Left lung (tissue), 14 donors: ENCODE data around the gene MTCH2. TPM values are rescaled to one million over a fixed set of nuclear protein-coding genes. Genes with fewer than 3 reads are reported as not detected.
A peak's percentile ranks its signal among the peaks of the same experiment; 100 is the strongest.

ENCODE experiments used
- ATAC-seq: fragments of 200-7000 bp; cut with Tn5 transposase; one replicate; pipeline ENCODE4 v1.9.1; 2020; ENCODE audit warnings: moderate library complexity
- DNase-seq, 4 donors: peaks; one replicate each; pipeline ENCODE4 v3.0.0-alpha.2; 2013 to 2020
- H3K27ac ChIP-seq, 2 donors: fragments of 200-600 bp; sonication (generic) in 1 of 2; one replicate each; pipeline versions ENCODE4 v1.5.0 to v1.8.0; 2020 to 2021
- H3K27me3 ChIP-seq, 2 donors: fragments of 200-600 bp; sonication (generic) in 1 of 2; one replicate each; pipeline versions ENCODE4 v1.5.0 to v1.8.0; 2020 to 2021
- H3K36me3 ChIP-seq, 2 donors: fragments of 200-600 bp; sonication (generic) in 1 of 2; one replicate each; pipeline versions ENCODE4 v1.5.0 to v1.8.0; 2020 to 2021
- H3K4me1 ChIP-seq, 2 donors: fragments of 200-600 bp; one replicate each; pipeline ENCODE4 v1.8.0; 2021
- H3K4me3 ChIP-seq, 2 donors: fragments of 200-600 bp; sonication (generic) in 1 of 2; one replicate each; pipeline versions ENCODE4 v1.5.0 to v1.8.0; 2020 to 2021; ENCODE audit warnings: mild to moderate bottlenecking in 1 of 2
- H3K9me3 ChIP-seq, 2 donors: fragments of 200-600 bp; sonication (generic) in 1 of 2; one replicate each; pipeline versions ENCODE4 v1.5.0 to v1.8.0; 2020 to 2021
- CTCF ChIP-seq, 2 donors: fragments of 200-600 bp; sonication (generic) in 1 of 2; IDR thresholded peaks; one replicate each; pipeline versions ENCODE4 v1.5.0 to v1.8.0; 2021; ENCODE audit warnings: antibody characterized with exemption in 2 of 2
- intact Hi-C, 2 donors: fragments of 100-400 bp; cut with DNase I; formaldehyde crosslinking; loops; one replicate each; pipeline versions ENCODE4 v1.11.2 to v1.14.2; 2022
- long read RNA-seq, 12 donors: library from polyadenylated mRNA in 2 of 12; unstranded in 2 of 12; transcript quantifications; one replicate each; pipeline ENCODE4 v2.0.0 and lab custom pipeline, GENCODE V29; 2019 to 2026
- polyA plus RNA-seq, 6 donors: library from polyadenylated mRNA; unstranded; fragments of 120-200 nt; gene quantifications; one replicate each; pipeline ENCODE4 v1.2.1, GENCODE V29; 2013; ENCODE audit not compliant: insufficient read length in 6 of 6
- total RNA-seq, 2 donors: library from RNA; stranded (reverse); fragmentation: NEBNext Ultra II Directional; extraction: Animal tissue kit (Norgen Biotek cat#: 25700); gene quantifications; one replicate each; pipeline ENCODE4 v1.2.1, GENCODE V29; 2021
- donor health status: DM: no; HTN: yes; CAD: no.
- donor health status: DM: no; HTN: no; CAD: no.

MTCH2 gene
- total RNA-seq (100 to 1,000 TPM in 1 of 2 donors, 10 to 100 TPM in 1; 78.4 to 116 TPM), polyA plus RNA-seq (10 to 100 TPM; 53.7 to 70.6 (median 63.5) TPM)
- long read RNA-seq, donor 1, transcript MTCH2-201 (13 exons, 2,587 nt): major isoform, 16 of 26 reads
- long read RNA-seq, donor 1, partial matches to known transcripts: 7 of 26 reads
- long read RNA-seq, donor 1, other reads (novel, unspliced or antisense): 0 of 26 reads
- long read RNA-seq, donor 2, transcript MTCH2-201 (13 exons, 2,587 nt): major isoform, 18 of 25 reads
- long read RNA-seq, donor 2, partial matches to known transcripts: 7 of 25 reads
- long read RNA-seq, donor 2, other reads (novel, unspliced or antisense): 0 of 25 reads
- long read RNA-seq, donor 3, transcript MTCH2-201 (13 exons, 2,587 nt): major isoform, 19 of 39 reads
- long read RNA-seq, donor 3, partial matches to known transcripts: 19 of 39 reads
- long read RNA-seq, donor 3, other reads (novel, unspliced or antisense): 0 of 39 reads
- long read RNA-seq, donor 4, transcript MTCH2-201 (13 exons, 2,587 nt): major isoform, 58 of 74 reads
- long read RNA-seq, donor 4, partial matches to known transcripts: 1 of 74 reads
- long read RNA-seq, donor 4, other reads (novel, unspliced or antisense): 15 of 74 reads
- long read RNA-seq, donor 5, transcript MTCH2-201 (13 exons, 2,587 nt): major isoform, 12 of 41 reads
- long read RNA-seq, donor 5, partial matches to known transcripts: 29 of 41 reads
- long read RNA-seq, donor 5, other reads (novel, unspliced or antisense): 0 of 41 reads
- long read RNA-seq, donor 6, transcript MTCH2-201 (13 exons, 2,587 nt): major isoform, 15 of 34 reads
- long read RNA-seq, donor 6, partial matches to known transcripts: 10 of 34 reads
- long read RNA-seq, donor 6, other reads (novel, unspliced or antisense): 6 of 34 reads
- long read RNA-seq, donor 7, transcript MTCH2-201 (13 exons, 2,587 nt): major isoform, 11 of 11 reads
- long read RNA-seq, donor 7, partial matches to known transcripts: 0 of 11 reads
- long read RNA-seq, donor 7, other reads (novel, unspliced or antisense): 0 of 11 reads
- long read RNA-seq, donor 8, transcript MTCH2-201 (13 exons, 2,587 nt): major isoform, 14 of 14 reads
- long read RNA-seq, donor 8, partial matches to known transcripts: 0 of 14 reads
- long read RNA-seq, donor 8, other reads (novel, unspliced or antisense): 0 of 14 reads
- long read RNA-seq, donor 9: 0 reads
- long read RNA-seq, donor 10, transcript MTCH2-201 (13 exons, 2,587 nt): major isoform, 102 of 133 reads
- long read RNA-seq, donor 10, partial matches to known transcripts: 3 of 133 reads
- long read RNA-seq, donor 10, other reads (novel, unspliced or antisense): 28 of 133 reads
- long read RNA-seq, donor 11, transcript MTCH2-201 (13 exons, 2,587 nt): major isoform, 37 of 104 reads
- long read RNA-seq, donor 11, partial matches to known transcripts: 60 of 104 reads
- long read RNA-seq, donor 11, other reads (novel, unspliced or antisense): 5 of 104 reads
- long read RNA-seq, donor 12, transcript MTCH2-201 (13 exons, 2,587 nt): major isoform, 14 of 34 reads
- long read RNA-seq, donor 12, partial matches to known transcripts: 15 of 34 reads
- long read RNA-seq, donor 12, other reads (novel, unspliced or antisense): 5 of 34 reads

GRCh38 chr11:47642099-47642855, at the start of gene MTCH2:
Gene MTCH2 (minus strand): TSS chr11:47642559. CDS start chr11:47642465, 94 bp downstream.
- ATAC-seq (peak; percentile 99), DNase-seq (peak; percentile 96 to 99 (median 98))
- peaks cover 0 to 24% of the 10 kb centered on the region in 2 donors for H3K36me3 ChIP-seq
- H3K9me3 ChIP-seq: no peaks in the 10 kb centered on the region
- peak within 1 kb of the TSS; percentile 84 to 95 for H3K27ac ChIP-seq
- intact Hi-C loops: no loop called here
- peak in 1 of 2 donors; percentile 53 for TF ChIP-seq CTCF (IDR thresholded peaks at IDR 0.05)
- H3K4me3 ChIP-seq: peak within 1 kb of the TSS; percentile 63 to 95
- peaks cover 4 to 24% of the 10 kb centered on the region in 2 donors for H3K4me1 ChIP-seq
- H3K27me3 ChIP-seq: no peaks in the 10 kb centered on the region

DNA sequence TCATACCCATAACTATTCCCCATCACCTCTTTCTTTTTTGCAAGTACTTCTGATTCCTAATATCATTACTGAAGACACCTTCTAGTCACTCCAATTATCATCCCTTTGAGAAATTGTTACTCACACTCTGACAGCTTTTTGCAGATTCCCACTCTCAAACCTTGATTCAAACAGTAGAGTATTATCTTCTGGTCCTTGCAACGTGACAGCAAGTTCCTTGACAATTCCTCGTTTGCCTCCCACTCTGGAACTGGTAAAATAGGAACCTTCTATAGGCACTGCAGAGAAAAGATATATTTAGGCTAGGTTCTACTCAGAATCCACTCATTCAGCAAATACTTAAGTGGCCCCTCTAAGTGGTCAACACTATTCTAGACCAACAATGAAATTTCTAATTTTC, 49.6 kb upstream of the MTCH2 start:
- Histone ChIP-seq H3K4me1 (no peaks in the 10 kb centered on the region), H3K4me3 (no peak overlapping the region), H3K36me3 (no peaks in the 10 kb centered on the region), H3K9me3 (no peaks in the 10 kb centered on the region), H3K27ac (no peak overlapping the region), H3K27me3 (no peaks in the 10 kb centered on the region)
- DNase-seq (no peak), ATAC-seq (no peak)
- intact Hi-C loops: no loop called here
- TF ChIP-seq CTCF (IDR thresholded peaks at IDR 0.05): no peak

DNA sequence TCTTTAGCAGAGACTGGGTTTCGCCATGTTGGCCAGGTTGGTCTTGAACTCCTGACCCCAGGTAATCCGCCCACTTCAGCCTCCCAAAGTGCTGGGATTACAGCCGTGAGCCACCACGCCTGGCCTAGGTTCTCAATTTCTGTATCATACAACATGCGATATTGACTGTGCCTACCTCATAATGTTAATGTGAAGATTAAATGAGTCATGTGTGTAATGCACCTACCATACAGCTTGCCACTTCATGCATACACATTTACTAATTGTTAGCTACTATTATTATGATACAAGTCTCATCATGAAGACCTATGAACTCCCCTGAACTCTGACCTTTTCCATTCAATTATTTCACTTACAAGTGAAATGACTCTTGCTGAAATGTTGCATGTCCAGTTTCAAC, 47.1 kb upstream of the MTCH2 start:
- H3K27me3 ChIP-seq: no peaks in the 10 kb centered on the region
- intact Hi-C loops: no loop called here
- H3K27ac ChIP-seq: no peak overlapping the region

More for the DNA sequence above, 47.1 kb upstream of the MTCH2 start:
- no peaks in the 10 kb centered on the region for H3K36me3 ChIP-seq
- H3K9me3 ChIP-seq: no peaks in the 10 kb centered on the region
- H3K4me1 ChIP-seq: no peaks in the 10 kb centered on the region
- no peak for TF ChIP-seq CTCF (IDR thresholded peaks at IDR 0.05)
- ATAC-seq: no peak
- DNase-seq: no peak
- H3K4me3 ChIP-seq: no peak overlapping the region
